ENCODE measurements around the gene RNASE8.

DNA sequence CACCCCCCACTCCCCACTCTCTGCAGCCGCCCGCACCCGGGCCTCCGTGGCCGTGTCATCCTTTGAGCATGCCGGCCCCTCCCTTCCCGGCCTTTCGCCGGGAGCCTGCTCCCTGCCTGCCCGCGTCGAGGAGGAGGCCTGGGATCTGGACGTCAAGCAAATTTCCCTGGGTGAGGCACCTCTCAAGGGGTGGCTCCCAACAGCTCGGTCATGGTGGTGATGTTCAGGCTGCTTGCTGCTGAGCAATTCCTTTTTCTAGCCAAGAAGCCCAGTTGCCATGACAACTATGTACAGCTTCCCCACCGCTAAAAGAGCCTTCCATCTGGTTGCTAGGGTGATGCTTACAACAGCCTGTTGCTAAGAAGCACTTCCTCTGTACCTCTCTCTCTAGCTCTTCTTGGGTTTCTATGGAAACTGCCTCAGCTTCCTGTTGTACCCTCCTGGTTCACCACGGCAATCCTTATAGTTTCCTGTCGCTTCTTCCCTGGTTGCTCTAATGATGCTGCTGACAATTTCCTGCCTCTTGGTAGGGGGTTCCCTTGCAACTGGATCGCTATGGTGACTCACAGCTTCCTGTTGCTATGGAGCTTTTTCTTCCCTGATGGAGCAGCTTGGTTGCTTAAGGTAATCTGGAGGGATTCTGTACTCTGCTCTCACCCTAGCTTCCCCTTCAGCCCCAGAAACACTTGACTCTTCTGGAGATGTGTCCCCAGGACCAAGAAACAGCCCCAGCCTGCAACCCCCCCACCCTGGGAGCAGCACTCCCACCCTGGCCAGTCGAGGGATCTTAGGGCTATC is 29.9 kb downstream of the RNASE8 start:
- TF ChIP-seq, protein P1, sequence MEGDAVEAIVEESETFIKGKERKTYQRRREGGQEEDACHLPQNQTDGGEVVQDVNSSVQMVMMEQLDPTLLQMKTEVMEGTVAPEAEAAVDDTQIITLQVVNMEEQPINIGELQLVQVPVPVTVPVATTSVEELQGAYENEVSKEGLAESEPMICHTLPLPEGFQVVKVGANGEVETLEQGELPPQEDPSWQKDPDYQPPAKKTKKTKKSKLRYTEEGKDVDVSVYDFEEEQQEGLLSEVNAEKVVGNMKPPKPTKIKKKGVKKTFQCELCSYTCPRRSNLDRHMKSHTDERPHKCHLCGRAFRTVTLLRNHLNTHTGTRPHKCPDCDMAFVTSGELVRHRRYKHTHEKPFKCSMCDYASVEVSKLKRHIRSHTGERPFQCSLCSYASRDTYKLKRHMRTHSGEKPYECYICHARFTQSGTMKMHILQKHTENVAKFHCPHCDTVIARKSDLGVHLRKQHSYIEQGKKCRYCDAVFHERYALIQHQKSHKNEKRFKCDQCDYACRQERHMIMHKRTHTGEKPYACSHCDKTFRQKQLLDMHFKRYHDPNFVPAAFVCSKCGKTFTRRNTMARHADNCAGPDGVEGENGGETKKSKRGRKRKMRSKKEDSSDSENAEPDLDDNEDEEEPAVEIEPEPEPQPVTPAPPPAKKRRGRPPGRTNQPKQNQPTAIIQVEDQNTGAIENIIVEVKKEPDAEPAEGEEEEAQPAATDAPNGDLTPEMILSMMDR (IDR thresholded peaks at IDR 0.05; ENCODE audit: poor library complexity, severe bottlenecking) = no peak
- TF ChIP-seq, protein P2, sequence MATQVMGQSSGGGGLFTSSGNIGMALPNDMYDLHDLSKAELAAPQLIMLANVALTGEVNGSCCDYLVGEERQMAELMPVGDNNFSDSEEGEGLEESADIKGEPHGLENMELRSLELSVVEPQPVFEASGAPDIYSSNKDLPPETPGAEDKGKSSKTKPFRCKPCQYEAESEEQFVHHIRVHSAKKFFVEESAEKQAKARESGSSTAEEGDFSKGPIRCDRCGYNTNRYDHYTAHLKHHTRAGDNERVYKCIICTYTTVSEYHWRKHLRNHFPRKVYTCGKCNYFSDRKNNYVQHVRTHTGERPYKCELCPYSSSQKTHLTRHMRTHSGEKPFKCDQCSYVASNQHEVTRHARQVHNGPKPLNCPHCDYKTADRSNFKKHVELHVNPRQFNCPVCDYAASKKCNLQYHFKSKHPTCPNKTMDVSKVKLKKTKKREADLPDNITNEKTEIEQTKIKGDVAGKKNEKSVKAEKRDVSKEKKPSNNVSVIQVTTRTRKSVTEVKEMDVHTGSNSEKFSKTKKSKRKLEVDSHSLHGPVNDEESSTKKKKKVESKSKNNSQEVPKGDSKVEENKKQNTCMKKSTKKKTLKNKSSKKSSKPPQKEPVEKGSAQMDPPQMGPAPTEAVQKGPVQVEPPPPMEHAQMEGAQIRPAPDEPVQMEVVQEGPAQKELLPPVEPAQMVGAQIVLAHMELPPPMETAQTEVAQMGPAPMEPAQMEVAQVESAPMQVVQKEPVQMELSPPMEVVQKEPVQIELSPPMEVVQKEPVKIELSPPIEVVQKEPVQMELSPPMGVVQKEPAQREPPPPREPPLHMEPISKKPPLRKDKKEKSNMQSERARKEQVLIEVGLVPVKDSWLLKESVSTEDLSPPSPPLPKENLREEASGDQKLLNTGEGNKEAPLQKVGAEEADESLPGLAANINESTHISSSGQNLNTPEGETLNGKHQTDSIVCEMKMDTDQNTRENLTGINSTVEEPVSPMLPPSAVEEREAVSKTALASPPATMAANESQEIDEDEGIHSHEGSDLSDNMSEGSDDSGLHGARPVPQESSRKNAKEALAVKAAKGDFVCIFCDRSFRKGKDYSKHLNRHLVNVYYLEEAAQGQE (IDR thresholded peaks at IDR 0.05; ENCODE audit: borderline replicate concordance) = peak; percentile 43
- peak; percentile 94 for TF ChIP-seq MXI1 (conservative IDR thresholded peaks at IDR 0.05; ENCODE audit: poor library complexity, severe bottlenecking)
- TF ChIP-seq SMC3 (conservative IDR thresholded peaks at IDR 0.05; ENCODE audit: poor library complexity) = no peak
- TF ChIP-seq RAD21 (conservative IDR thresholded peaks at IDR 0.05) = no peak
- no peak for TF ChIP-seq EZH2 (IDR thresholded peaks at IDR 0.05; ENCODE audit: borderline replicate concordance, insufficient read depth, low read length, poor library complexity, severe bottlenecking)
- peak; percentile 65 for TF ChIP-seq POLR2AphosphoS5 (IDR thresholded peaks at IDR 0.05)
- peak; percentile 86 for TF ChIP-seq EP300 (conservative IDR thresholded peaks at IDR 0.05; ENCODE audit: poor library complexity, severe bottlenecking)
- no peak for TF ChIP-seq TAF1 (IDR thresholded peaks at IDR 0.05; ENCODE audit: low read depth)
